ENCODE results near the gene VSNL1. TPM values are rescaled to one million over a fixed set of nuclear protein-coding genes. Genes with fewer than 3 reads are reported as not detected.
A peak's percentile ranks its signal among the peaks of the same experiment; 100 is the strongest.

The VSNL1 gene
- total RNA-seq, 1 experiment from 2014 or later: 9.9 TPM

DNA sequence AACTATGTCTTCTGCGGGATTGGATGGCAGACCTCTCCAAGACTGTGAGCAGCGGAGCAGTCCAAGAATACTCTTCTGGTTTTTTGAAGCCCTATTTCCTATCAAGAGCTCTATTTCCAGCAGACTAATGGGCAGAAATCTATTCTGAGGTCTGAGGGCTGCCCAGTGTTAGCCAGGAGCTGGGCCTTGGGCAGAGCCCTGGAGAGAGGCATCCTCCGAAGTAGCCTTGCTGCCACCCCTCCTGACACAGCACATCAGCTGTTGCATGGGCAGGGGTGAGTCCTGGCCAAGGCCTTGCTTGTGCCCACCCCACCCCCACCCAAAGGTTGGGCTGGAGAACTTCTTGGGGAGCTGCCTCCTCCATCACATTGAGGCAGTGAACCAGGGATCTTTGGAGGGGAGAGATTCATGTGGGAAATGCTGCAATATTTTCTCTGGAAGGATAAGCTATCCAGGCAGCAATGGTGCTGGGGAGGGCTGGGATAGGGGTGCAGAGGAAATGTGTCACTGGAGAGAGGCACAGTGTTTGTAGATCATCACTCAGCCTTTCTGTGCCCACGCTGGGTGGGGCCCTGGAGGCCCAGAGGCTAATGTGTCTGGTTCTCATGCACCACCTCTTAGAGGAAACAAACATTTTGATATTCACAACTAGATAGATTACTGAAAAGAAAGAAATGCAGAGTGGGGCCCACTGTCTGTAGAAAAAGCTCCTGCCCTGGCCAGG is 104.7 kb downstream of the VSNL1 start:
- H3K4me1 Mint-ChIP-seq: peaks cover 16 to 24% of the 10 kb centered on the region in 2 experiments
- WGBS (ENCODE audit: extremely low coverage, insufficient read length, low lambda C conversion rate): no CpG with 5 or more reads among the region's 4 CpGs
- Histone ChIP-seq H2BK12ac (ENCODE audit: insufficient read length, low read depth, low read length) (no peak overlapping the region), H3K27ac (ENCODE audit: insufficient read length, low read depth, low read length) (no peak overlapping the region), H3K4me2 (ENCODE audit: insufficient read depth, insufficient read length, low read length) (no peak overlapping the region), H2AK5ac (ENCODE audit: insufficient read length, low read length) (no peak overlapping the region), H3K23me2 (ENCODE audit: insufficient read length, low read depth, low read length, poor library complexity, severe bottlenecking) (no peaks in the 10 kb centered on the region), H4K5ac (ENCODE audit: insufficient read length, low read depth, low read length) (no peak overlapping the region), H3K18ac (ENCODE audit: insufficient read length, low read depth, low read length) (no peak overlapping the region), H2BK120ac (ENCODE audit: low read depth, low read length, poor library complexity, severe bottlenecking) (no peak overlapping the region), H3K9ac (ENCODE audit: extremely low read depth, insufficient read length, low read length) (no peak overlapping the region), H4K91ac (ENCODE audit: insufficient read length, low read depth, low read length) (no peak overlapping the region), H3K56ac (ENCODE audit: insufficient read length, low read depth, low read length) (no peak overlapping the region), H3K9me3 (ENCODE audit: control insufficient read depth, low read depth, low read length) (no peaks in the 10 kb centered on the region), H3K79me1 (ENCODE audit: insufficient read depth, low read depth, low read length, poor library complexity, severe bottlenecking) (no peaks in the 10 kb centered on the region), H2BK15ac (ENCODE audit: low read depth, low read length) (no peak overlapping the region), H3K14ac (ENCODE audit: insufficient read depth, low read length) (no peak overlapping the region), H2BK5ac (ENCODE audit: insufficient read length, low read length) (no peak overlapping the region), H4K20me1 (ENCODE audit: control insufficient read depth, insufficient read depth, insufficient read length) (no peaks in the 10 kb centered on the region), H3K4ac (ENCODE audit: low read depth, low read length) (no peak overlapping the region), H3K4me1 (ENCODE audit: insufficient read depth, low read length) (no peaks in the 10 kb centered on the region; the same call in 1 of the 2 replicates), H3K27me3 (ENCODE audit: insufficient read depth, low read length) (no peaks in the 10 kb centered on the region), H3T11ph (ENCODE audit: low read length) (no peak overlapping the region), H3K23ac (ENCODE audit: insufficient read length, low read depth, low read length) (no peak overlapping the region), H2AFZ (ENCODE audit: low read length) (no peak overlapping the region), H2BK20ac (ENCODE audit: low read depth, low read length, poor library complexity, severe bottlenecking) (no peak overlapping the region), H4K8ac (replicated peaks; ENCODE audit: insufficient read length, low read depth, low read length) (no peak overlapping the region), H3K79me2 (ENCODE audit: insufficient read depth, low read length) (no peaks in the 10 kb centered on the region)
- no peak for DNase-seq
- peaks cover 4 to 13% (median 7%) of the 10 kb centered on the region in 3 experiments; a peak in 6 of 7 replicates for H3K36me3 Mint-ChIP-seq (ENCODE audit: insufficient read depth in 1 of 3, low read depth in 3 of 3)
- H3K4me3 Mint-ChIP-seq: no peak overlapping the region
- TF ChIP-seq, protein P1, sequence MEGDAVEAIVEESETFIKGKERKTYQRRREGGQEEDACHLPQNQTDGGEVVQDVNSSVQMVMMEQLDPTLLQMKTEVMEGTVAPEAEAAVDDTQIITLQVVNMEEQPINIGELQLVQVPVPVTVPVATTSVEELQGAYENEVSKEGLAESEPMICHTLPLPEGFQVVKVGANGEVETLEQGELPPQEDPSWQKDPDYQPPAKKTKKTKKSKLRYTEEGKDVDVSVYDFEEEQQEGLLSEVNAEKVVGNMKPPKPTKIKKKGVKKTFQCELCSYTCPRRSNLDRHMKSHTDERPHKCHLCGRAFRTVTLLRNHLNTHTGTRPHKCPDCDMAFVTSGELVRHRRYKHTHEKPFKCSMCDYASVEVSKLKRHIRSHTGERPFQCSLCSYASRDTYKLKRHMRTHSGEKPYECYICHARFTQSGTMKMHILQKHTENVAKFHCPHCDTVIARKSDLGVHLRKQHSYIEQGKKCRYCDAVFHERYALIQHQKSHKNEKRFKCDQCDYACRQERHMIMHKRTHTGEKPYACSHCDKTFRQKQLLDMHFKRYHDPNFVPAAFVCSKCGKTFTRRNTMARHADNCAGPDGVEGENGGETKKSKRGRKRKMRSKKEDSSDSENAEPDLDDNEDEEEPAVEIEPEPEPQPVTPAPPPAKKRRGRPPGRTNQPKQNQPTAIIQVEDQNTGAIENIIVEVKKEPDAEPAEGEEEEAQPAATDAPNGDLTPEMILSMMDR (conservative IDR thresholded peaks at IDR 0.05): no peak
- no peaks in the 10 kb centered on the region for H3K9me3 Mint-ChIP-seq
- H3K27ac Mint-ChIP-seq: peak overlapping the region; percentile 29 to 85 (median 45); a peak in 4 of 7 replicates
- H3K27me3 Mint-ChIP-seq (ENCODE audit: low read depth): no peaks in the 10 kb centered on the region
